PC-9 (cell line): ENCODE data around the gene MYL4.

Experiments
- CTCF ChIP-seq: fragments of 200-600 bp; sonication (generic); conservative IDR thresholded peaks from 2 replicates; pipeline ENCODE4 v1.6.1; 2017; ENCODE audit warnings: mixed run types, antibody characterized with exemption, mild to moderate bottlenecking, moderate library complexity
- EZH2 ChIP-seq: fragments of 200-600 bp; sonication (generic); IDR thresholded peaks from 2 replicates; pipeline ENCODE4 v1.8.0; 2017; ENCODE audit warnings: antibody characterized with exemption, low read depth

- TF ChIP-seq CTCF (no peak), EZH2 (no peak)
Observed at GRCh38 chr17:47272491-47272890, 63.3 kb downstream of the MYL4 start.
